OCI-LY7 (cell line): ENCODE data around the gene ATP8B3.

Experiments
- CTCF ChIP-seq: fragments of 200-600 bp; sonication (generic); conservative IDR thresholded peaks from 2 replicates; pipeline ENCODE4 v1.5.1; 2014; ENCODE audit warnings: mild to moderate bottlenecking, antibody characterized with exemption, low read length, moderate library complexity, mixed read lengths
- EZH2phosphoT487 ChIP-seq: fragments of 200-600 bp; sonication (generic); IDR thresholded peaks from 2 replicates; pipeline ENCODE4 v1.6.1; 2018; ENCODE audit warnings: low read depth, borderline replicate concordance, mild to moderate bottlenecking, mixed run types, antibody characterized with exemption, low read length, moderate library complexity, mixed read lengths

- TF ChIP-seq CTCF (no peak), EZH2phosphoT487 (no peak)
Observed at GRCh38 chr19:1860821-1861598, 48.9 kb upstream of the ATP8B3 start.
